RPMI7951 (cell line): ENCODE measurements around the gene OTP. TPM values are rescaled to one million over a fixed set of nuclear protein-coding genes. Genes with fewer than 3 reads are reported as not detected.

Source experiments
- DNase-seq: peaks from one replicate; pipeline ENCODE4 v3.0.0-alpha.2; 2012; ENCODE audit warnings: low read depth
- total RNA-seq: library from RNA; depleted of rRNA; stranded (reverse); fragments of >200 nt; shearing (Covaris generic); gene quantifications from 2 replicates; pipeline ENCODE4 v1.2.3, GENCODE V29; 2014

OTP gene
- total RNA-seq, 1 experiment from 2014 or later = not detected

- DNase-seq = no peak
These were observed 2.3 kb upstream of the OTP start for GRCh38 chr5:77640589-77641396.

GRCh38 chr5:77638763-77639671, 504 bp upstream of the OTP start:
- DNase-seq = no peak

- DNase-seq = no peak
These were observed 1.1 kb downstream of the OTP start for GRCh38 chr5:77637170-77637997.

- DNase-seq = no peak
These were observed 1.8 kb downstream of the OTP start for GRCh38 chr5:77636641-77637169.

GRCh38 chr5:77635917-77636640, 2.4 kb downstream of the OTP start:
- no peak for DNase-seq

- DNase-seq = no peak
These were observed 3.2 kb downstream of the OTP start for GRCh38 chr5:77635067-77635916.

GRCh38 chr5:77633709-77634108, 4.8 kb downstream of the OTP start:
- no peak for DNase-seq

- no peak for DNase-seq
These were observed 5.3 kb downstream of the OTP start for GRCh38 chr5:77633207-77633675.

- DNase-seq = no peak
These were observed 5.8 kb downstream of the OTP start for GRCh38 chr5:77632526-77633206.

GRCh38 chr5:77630114-77630680, 8.3 kb downstream of the OTP start:
- peak; percentile 65 for DNase-seq

GRCh38 chr5:77629509-77630113, 8.9 kb downstream of the OTP start:
- DNase-seq = no peak

GRCh38 chr5:77628840-77629508, 9.5 kb downstream of the OTP start:
- DNase-seq = no peak

GRCh38 chr5:77627869-77628674, 10.4 kb downstream of the OTP start:
- DNase-seq = no peak

- no peak for DNase-seq
These were observed 15.2 kb downstream of the OTP start for GRCh38 chr5:77623203-77623740.

GRCh38 chr5:77621440-77621839, 17.1 kb downstream of the OTP start:
- no peak for DNase-seq

- DNase-seq = no peak
These were observed 18.1 kb downstream of the OTP start for GRCh38 chr5:77620405-77620804.

- DNase-seq = no peak
These were observed 21.6 kb downstream of the OTP start for GRCh38 chr5:77616920-77617319.
